HepG2 (cell line): Measurements from ENCODE around the gene CRKL. TPM values are rescaled to one million over a fixed set of nuclear protein-coding genes. Genes with fewer than 3 reads are reported as not detected.
A peak's percentile ranks its signal among the peaks of the same experiment; 100 is the strongest.

Experiments
- ATF3 ChIP-seq: sonication (generic); formaldehyde crosslinking; IDR thresholded peaks from 2 replicates; pipeline ENCODE4 v1.4.0; 2020; ENCODE audit warnings: missing genetic modification reagents
- CEBPG ChIP-seq: IDR thresholded peaks from 2 replicates; pipeline ENCODE4 v1.6.1; 2016
- EP300 ChIP-seq, 3 experiments: sonication (generic) in 1 of 3; formaldehyde crosslinking in 1 of 3; IDR thresholded peaks; 2 replicates each; pipeline versions ENCODE4 v1.5.1 to v1.6.1; 2011 to 2020; ENCODE audit warnings: low read depth in 2 of 3, low read length in 2 of 3, borderline replicate concordance in 1 of 3, improper control_type of control experiment in 1 of 3, mild to moderate bottlenecking in 1 of 3, missing genetic modification reagents in 1 of 3, moderate library complexity in 1 of 3
- FOXA1 ChIP-seq, 2 experiments: fragments of 450-650 bp in 1 of 2; sonication (generic) in 1 of 2; formaldehyde crosslinking in 1 of 2; IDR thresholded peaks; 2 replicates each; pipeline versions ENCODE4 v1.4.0 to v1.6.1; 2016 to 2020; ENCODE audit warnings: missing genetic modification reagents in 1 of 2
- FOXP1 ChIP-seq, 2 experiments: fragments of 450-650 bp in 1 of 2; IDR thresholded peaks; 2 replicates each; pipeline ENCODE4 v1.6.1; 2017 to 2018; ENCODE audit warnings: antibody characterized with exemption in 1 of 2
- GFI1 ChIP-seq: sonication (generic); formaldehyde crosslinking; IDR thresholded peaks from 2 replicates; pipeline ENCODE4 v1.5.0; 2020; ENCODE audit warnings: missing genetic modification reagents, mild to moderate bottlenecking, borderline replicate concordance
- HNF1B ChIP-seq: sonication (generic); formaldehyde crosslinking; IDR thresholded peaks from 2 replicates; pipeline ENCODE4 v1.5.1; 2020; ENCODE audit warnings: mild to moderate bottlenecking, moderate library complexity, missing genetic modification reagents
- KLF6 ChIP-seq: IDR thresholded peaks from 2 replicates; pipeline ENCODE4 v1.8.0; 2016; ENCODE audit warnings: missing biosample characterization, missing genetic modification reagents
- NFE2L1 ChIP-seq: sonication (generic); formaldehyde crosslinking; IDR thresholded peaks from 2 replicates; pipeline ENCODE4 v1.4.0; 2020; ENCODE audit warnings: missing genetic modification reagents, mild to moderate bottlenecking, borderline replicate concordance
- PAX8 ChIP-seq: sonication (generic); formaldehyde crosslinking; IDR thresholded peaks from 2 replicates; pipeline ENCODE4 v1.8.0; 2022; ENCODE audit warnings: mild to moderate bottlenecking, missing genetic modification reagents, borderline replicate concordance
- POGK ChIP-seq: sonication (generic); formaldehyde crosslinking; conservative IDR thresholded peaks from 2 replicates; pipeline ENCODE4 v1.8.0; 2022; ENCODE audit warnings: mild to moderate bottlenecking, moderate library complexity, missing genetic modification reagents
- RELA ChIP-seq: sonication (generic); formaldehyde crosslinking; IDR thresholded peaks from 2 replicates; pipeline ENCODE4 v1.4.0; 2020; ENCODE audit warnings: missing genetic modification reagents
- TBX3 ChIP-seq: fragments of 450-650 bp; IDR thresholded peaks from 2 replicates; pipeline ENCODE4 v1.6.1; 2017; ENCODE audit warnings: antibody characterized with exemption, mild to moderate bottlenecking, inconsistent platforms, borderline replicate concordance
- ZFP41 ChIP-seq: sonication (generic); formaldehyde crosslinking; IDR thresholded peaks from 2 replicates; pipeline ENCODE4 v1.4.0; 2020; ENCODE audit warnings: mild to moderate bottlenecking, missing genetic modification reagents, borderline replicate concordance
- ZFP82 ChIP-seq: sonication (generic); formaldehyde crosslinking; IDR thresholded peaks from 2 replicates; pipeline ENCODE4 v1.5.1; 2020; ENCODE audit warnings: mild to moderate bottlenecking, missing genetic modification reagents, borderline replicate concordance
- ZNF18 ChIP-seq: sonication (generic); formaldehyde crosslinking; IDR thresholded peaks from 2 replicates; pipeline ENCODE4 v1.8.0; 2022; ENCODE audit warnings: mild to moderate bottlenecking, missing genetic modification reagents; ENCODE audit not compliant: insufficient replicate concordance
- ZNF207 ChIP-seq: fragments of 450-650 bp; IDR thresholded peaks from 2 replicates; pipeline ENCODE4 v1.6.1; 2016; ENCODE audit warnings: antibody characterized with exemption, borderline replicate concordance
- ZNF34 ChIP-seq: sonication (generic); formaldehyde crosslinking; IDR thresholded peaks from 2 replicates; pipeline ENCODE4 v1.4.0; 2020; ENCODE audit warnings: mild to moderate bottlenecking, missing genetic modification reagents, borderline replicate concordance
- ZNF574 ChIP-seq: sonication (generic); formaldehyde crosslinking; IDR thresholded peaks from 2 replicates; pipeline ENCODE4 v1.4.0; 2020; ENCODE audit warnings: missing genetic modification reagents
- polyA plus RNA-seq, 8 experiments: library from polyadenylated mRNA; depleted of rRNA in 3 of 8; stranded (reverse) in 7 of 8; unstranded in 1 of 8; fragments of >200 nt; fragmentation: Illumina TruSeq in 4 of 8; extraction: Trizol in 4 of 8; gene quantifications; 2 replicates each; pipeline versions ENCODE4 v1.2.1 to v1.2.3, GENCODE V29; 2011 to 2016; ENCODE audit warnings: low read depth in 4 of 8, missing spikeins in 1 of 8, mixed read lengths in 1 of 8; ENCODE audit not compliant: insufficient read depth in 1 of 8
- total RNA-seq, 5 experiments: library from RNA; depleted of rRNA; stranded (reverse); fragments of >200 nt; fragmentation: Illumina TruSeq; extraction: Trizol; gene quantifications; 2 replicates each; pipeline ENCODE4 v1.2.3, GENCODE V29; 2016; ENCODE audit warnings: low read depth in 1 of 5

The CRKL gene
- total and polyA plus RNA-seq, 2 of the 13 experiments (the other 11 are each of a cell fraction or from before 2014, with no cell fraction given): 37.4 to 60.6 TPM

GRCh38 chr22:21001601-21002325 is 84.6 kb downstream of the CRKL start, which contains the start of gene THAP7 (continued):
- TF ChIP-seq CEBPG (CRISPR knock-in tag) (0 out of 2 replicates have a peak, but pooled peaks have one; percentile 2), ZNF18 (peak; percentile 22), GFI1 (CRISPR knock-in tag) (no peak; the same call in 1 of the 2 replicates), EP300 (IDR thresholded peaks at IDR 0.05; ENCODE audit: low read depth in 2 of 2, low read length in 2 of 2) (no peak), EP300 (CRISPR knock-in tag; IDR thresholded peaks at IDR 0.05; ENCODE audit: borderline replicate concordance) (no peak), RELA (CRISPR knock-in tag) (no peak), FOXA1 (IDR thresholded peaks at IDR 0.05) (no peak), FOXA1 (CRISPR knock-in tag; IDR thresholded peaks at IDR 0.05) (no peak; the same call in 1 of the 2 replicates), ZFP41 (no peak), FOXP1 (IDR thresholded peaks at IDR 0.05) (no peak), FOXP1 (CRISPR knock-in tag; IDR thresholded peaks at IDR 0.05) (no peak), TBX3 (peak; percentile 50), ATF3 (no peak), KLF6 (CRISPR knock-in tag) (peak; percentile 77), HNF1B (peak; percentile 84), ZNF34 (no peak), ZFP82 (CRISPR knock-in tag) (peak; percentile 74; the same call in 1 of the 2 replicates), ZNF207 (no peak), POGK (CRISPR knock-in tag) (peak; percentile 41), ZNF574 (CRISPR knock-in tag) (peak; percentile 99), PAX8 (CRISPR knock-in tag) (0 out of 2 replicates have a peak, but pooled peaks have one; percentile 14), NFE2L1 (CRISPR knock-in tag) (no peak; the same call in none of the 2 replicates)
